HL-60 (cell line): ENCODE measurements around the gene CDC42BPB.

Experiments used
- DNase-seq, 2 experiments: peaks; one replicate each; pipeline ENCODE4 v3.0.0-alpha.2; 2010 to 2020; ENCODE audit warnings: low read depth in 1 of 2, low spot score in 1 of 2
- H3K27ac ChIP-seq: fragments of 250-450 bp; sonication (Bioruptor Pico); replicated peaks from 2 replicates; pipeline ENCODE4 v1.5.1; 2020; ENCODE audit warnings: mild to moderate bottlenecking, moderate library complexity
- H3K27me3 ChIP-seq: fragments of 250-450 bp; sonication (Bioruptor Pico); 2 replicates; pipeline ENCODE4 v1.5.1; 2021; ENCODE audit warnings: mild to moderate bottlenecking, moderate library complexity; ENCODE audit not compliant: insufficient read depth, poor library complexity, severe bottlenecking
- H3K4me3 ChIP-seq: replicated peaks from 2 replicates; pipeline ENCODE4 v1.5.1; 2011; ENCODE audit warnings: mild to moderate bottlenecking, control low read depth, low read length; ENCODE audit not compliant: insufficient read depth
- CTCF ChIP-seq: IDR thresholded peaks from one replicate; pipeline ENCODE4 v1.5.1; 2011; ENCODE audit warnings: low read length, control low read depth, inconsistent platforms; ENCODE audit not compliant: insufficient read depth
- GABPA ChIP-seq: IDR thresholded peaks from 2 replicates; pipeline ENCODE4 v1.6.1; 2012; ENCODE audit warnings: low read depth
- POLR2AphosphoS5 ChIP-seq: IDR thresholded peaks from 2 replicates; pipeline ENCODE4 v1.6.1; 2012; ENCODE audit warnings: low read depth
- SPI1 ChIP-seq: IDR thresholded peaks from 2 replicates; pipeline ENCODE4 v1.6.1; 2012; ENCODE audit warnings: low read depth, mild to moderate bottlenecking, borderline replicate concordance
- TF ChIP-seq, protein P1 (sequence below): IDR thresholded peaks from 2 replicates; pipeline ENCODE4 v1.6.1; 2012; ENCODE audit warnings: low read depth; ENCODE audit not compliant: insufficient replicate concordance

The CDC42BPB gene

GRCh38 chr14:102901633-102902032 is 155.7 kb downstream of the CDC42BPB start:
- Histone ChIP-seq H3K27me3 (no peaks in the 10 kb centered on the region), H3K27ac (peak overlapping the region; percentile 30), H3K4me3 (no peak overlapping the region)
- peak in 1 of 2 experiments; percentile 38 for DNase-seq
- TF ChIP-seq GABPA = no peak
- TF ChIP-seq, protein P1, sequence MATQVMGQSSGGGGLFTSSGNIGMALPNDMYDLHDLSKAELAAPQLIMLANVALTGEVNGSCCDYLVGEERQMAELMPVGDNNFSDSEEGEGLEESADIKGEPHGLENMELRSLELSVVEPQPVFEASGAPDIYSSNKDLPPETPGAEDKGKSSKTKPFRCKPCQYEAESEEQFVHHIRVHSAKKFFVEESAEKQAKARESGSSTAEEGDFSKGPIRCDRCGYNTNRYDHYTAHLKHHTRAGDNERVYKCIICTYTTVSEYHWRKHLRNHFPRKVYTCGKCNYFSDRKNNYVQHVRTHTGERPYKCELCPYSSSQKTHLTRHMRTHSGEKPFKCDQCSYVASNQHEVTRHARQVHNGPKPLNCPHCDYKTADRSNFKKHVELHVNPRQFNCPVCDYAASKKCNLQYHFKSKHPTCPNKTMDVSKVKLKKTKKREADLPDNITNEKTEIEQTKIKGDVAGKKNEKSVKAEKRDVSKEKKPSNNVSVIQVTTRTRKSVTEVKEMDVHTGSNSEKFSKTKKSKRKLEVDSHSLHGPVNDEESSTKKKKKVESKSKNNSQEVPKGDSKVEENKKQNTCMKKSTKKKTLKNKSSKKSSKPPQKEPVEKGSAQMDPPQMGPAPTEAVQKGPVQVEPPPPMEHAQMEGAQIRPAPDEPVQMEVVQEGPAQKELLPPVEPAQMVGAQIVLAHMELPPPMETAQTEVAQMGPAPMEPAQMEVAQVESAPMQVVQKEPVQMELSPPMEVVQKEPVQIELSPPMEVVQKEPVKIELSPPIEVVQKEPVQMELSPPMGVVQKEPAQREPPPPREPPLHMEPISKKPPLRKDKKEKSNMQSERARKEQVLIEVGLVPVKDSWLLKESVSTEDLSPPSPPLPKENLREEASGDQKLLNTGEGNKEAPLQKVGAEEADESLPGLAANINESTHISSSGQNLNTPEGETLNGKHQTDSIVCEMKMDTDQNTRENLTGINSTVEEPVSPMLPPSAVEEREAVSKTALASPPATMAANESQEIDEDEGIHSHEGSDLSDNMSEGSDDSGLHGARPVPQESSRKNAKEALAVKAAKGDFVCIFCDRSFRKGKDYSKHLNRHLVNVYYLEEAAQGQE = no peak
- TF ChIP-seq SPI1 = peak; percentile 74; the same call in 1 of the 2 replicates

- H3K27ac ChIP-seq = peak overlapping the region; percentile 30
- H3K4me3 ChIP-seq = no peak overlapping the region
- DNase-seq = no peak
- TF ChIP-seq CTCF (no peak), GABPA (no peak), SPI1 (no peak), POLR2AphosphoS5 (no peak)
- TF ChIP-seq, protein P1 = no peak
- H3K27me3 ChIP-seq = no peaks in the 10 kb centered on the region
Observed at GRCh38 chr14:102900631-102901571, 156.4 kb downstream of the CDC42BPB start.

GRCh38 chr14:102899516-102899900 is 157.8 kb downstream of the CDC42BPB start:
- no peak overlapping the region for H3K27ac ChIP-seq
- no peak for DNase-seq
- H3K4me3 ChIP-seq = no peak overlapping the region
- no peaks in the 10 kb centered on the region for H3K27me3 ChIP-seq
- TF ChIP-seq, protein P1 = no peak

DNA sequence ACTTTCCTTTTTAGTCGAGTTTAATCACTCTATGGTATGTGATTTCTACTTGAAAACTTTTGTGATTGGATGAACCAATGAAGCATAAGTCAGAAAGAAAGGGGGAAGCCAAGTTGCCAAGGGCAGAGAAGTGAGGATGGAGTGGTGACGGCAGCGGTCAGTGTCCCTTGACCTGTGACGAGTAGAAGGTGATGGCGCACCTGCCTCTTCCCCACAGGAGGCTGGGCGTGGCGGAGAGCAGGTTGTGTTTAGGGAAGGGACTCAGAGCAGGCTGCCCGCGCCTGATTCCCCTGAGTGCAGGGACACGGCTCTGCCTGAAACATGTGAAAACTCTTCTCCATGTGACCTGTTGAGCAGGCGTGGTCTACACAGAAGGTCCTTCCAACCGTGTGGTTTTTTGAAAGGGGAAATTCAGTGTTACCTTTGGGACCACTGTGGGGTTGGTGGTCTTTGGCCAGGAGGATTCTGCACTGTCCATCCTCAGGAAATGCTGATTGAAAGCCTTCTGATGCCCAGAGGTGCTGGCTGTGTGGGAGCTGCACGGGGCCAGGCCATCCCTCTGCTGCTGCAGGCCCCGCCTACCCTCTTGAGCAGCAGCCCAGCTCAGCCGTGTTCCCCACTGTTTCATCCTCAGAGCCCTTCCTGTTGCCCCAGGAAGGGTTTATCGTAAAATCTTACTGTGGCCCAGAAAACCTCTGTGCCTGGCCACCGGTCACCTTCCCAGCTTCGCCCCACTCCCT is 158.4 kb downstream of the CDC42BPB start:
- no peak for TF ChIP-seq CTCF
- TF ChIP-seq POLR2AphosphoS5 = no peak
- no peak for TF ChIP-seq SPI1
- TF ChIP-seq GABPA = no peak
- TF ChIP-seq, protein P1 = no peak
- Histone ChIP-seq H3K27me3 (no peaks in the 10 kb centered on the region), H3K27ac (no peak overlapping the region), H3K4me3 (no peak overlapping the region)
- no peak for DNase-seq
